Measurements from ENCODE around the gene SEC16B.
"Not testable (repeated sequence)": the region's sequence is repeated elsewhere in the genome, so short reads cannot be mapped to it uniquely, and the experiment has no call there.

SEC16B gene, protein sequence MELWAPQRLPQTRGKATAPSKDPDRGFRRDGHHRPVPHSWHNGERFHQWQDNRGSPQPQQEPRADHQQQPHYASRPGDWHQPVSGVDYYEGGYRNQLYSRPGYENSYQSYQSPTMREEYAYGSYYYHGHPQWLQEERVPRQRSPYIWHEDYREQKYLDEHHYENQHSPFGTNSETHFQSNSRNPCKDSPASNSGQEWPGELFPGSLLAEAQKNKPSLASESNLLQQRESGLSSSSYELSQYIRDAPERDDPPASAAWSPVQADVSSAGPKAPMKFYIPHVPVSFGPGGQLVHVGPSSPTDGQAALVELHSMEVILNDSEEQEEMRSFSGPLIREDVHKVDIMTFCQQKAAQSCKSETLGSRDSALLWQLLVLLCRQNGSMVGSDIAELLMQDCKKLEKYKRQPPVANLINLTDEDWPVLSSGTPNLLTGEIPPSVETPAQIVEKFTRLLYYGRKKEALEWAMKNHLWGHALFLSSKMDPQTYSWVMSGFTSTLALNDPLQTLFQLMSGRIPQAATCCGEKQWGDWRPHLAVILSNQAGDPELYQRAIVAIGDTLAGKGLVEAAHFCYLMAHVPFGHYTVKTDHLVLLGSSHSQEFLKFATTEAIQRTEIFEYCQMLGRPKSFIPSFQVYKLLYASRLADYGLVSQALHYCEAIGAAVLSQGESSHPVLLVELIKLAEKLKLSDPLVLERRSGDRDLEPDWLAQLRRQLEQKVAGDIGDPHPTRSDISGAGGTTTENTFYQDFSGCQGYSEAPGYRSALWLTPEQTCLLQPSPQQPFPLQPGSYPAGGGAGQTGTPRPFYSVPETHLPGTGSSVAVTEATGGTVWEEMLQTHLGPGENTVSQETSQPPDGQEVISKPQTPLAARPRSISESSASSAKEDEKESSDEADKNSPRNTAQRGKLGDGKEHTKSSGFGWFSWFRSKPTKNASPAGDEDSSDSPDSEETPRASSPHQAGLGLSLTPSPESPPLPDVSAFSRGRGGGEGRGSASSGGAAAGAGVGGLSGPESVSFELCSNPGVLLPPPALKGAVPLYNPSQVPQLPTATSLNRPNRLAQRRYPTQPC

DNA sequence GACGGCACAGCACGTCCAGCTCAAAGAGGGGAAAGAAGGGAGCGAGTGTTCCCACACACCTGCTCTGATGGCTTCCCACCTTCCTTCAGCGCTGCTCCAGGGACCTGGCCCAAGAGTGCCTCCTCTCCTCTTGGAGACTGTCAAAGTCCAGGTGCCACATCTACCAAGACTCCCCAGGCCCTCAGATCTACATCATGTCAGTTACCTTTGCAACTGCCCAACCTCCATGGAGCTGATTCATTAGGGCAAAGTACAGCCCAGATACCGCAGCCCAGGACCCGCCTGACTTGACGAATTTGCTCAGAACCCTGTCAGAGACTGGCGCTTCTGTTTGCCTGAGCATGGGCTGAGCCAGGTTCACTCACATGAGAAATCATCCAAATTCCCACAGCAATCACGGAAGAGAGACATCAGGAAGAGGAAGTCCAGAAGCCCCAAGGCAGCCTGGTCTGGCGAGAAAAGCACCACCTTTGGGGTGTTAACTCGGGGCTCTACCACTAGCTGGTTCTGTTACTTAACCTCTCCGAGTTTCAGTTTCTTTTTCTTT, at the start of gene SEC16B:
SEC16B (minus strand) TSS at position 234 of the 547 bp plus-strand sequence. CDS start 2,077 bp downstream, outside the sequence.
- no peak for DNase-seq (ENCODE audit: low spot score)

DNA sequence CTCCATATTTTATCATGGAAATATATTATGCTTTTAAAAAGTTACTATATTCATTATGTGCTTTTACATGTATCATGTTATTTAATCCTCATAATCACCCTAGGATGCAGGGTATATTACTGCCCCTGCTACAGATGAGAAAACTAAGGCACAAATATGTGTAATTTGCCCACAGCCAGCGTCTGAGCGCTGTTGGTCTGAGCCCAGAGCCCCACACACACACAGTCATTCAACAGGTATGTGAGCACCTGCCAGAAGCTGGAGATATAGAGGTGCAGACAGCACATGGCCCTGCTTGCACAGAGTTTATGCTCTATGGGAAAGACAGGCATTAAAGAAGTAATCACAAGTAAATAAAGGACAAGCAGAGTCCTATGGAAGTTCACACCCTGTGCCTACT, 49.8 kb upstream of the SEC16B start:
- DNase-seq (ENCODE audit: low spot score): no peak

DNA sequence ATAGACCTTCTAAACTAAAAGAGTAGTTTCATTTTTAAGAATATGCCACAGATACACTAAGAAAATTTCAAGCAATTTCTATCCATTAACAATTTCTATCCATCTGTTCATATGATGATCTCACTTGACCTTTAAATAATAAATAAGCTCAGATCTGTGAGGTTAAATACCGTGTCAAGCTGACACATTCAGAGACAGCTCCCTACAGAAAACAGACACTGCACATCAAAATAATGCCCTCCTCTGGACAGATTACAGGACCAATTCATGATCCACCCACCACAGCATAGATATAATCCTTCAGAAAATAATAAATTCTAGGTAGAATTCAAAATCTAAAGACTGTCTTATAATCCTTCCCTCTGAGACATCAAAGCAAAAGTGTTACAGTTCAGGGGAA, 49.4 kb upstream of the SEC16B start:
- DNase-seq (ENCODE audit: low spot score): no peak

DNA sequence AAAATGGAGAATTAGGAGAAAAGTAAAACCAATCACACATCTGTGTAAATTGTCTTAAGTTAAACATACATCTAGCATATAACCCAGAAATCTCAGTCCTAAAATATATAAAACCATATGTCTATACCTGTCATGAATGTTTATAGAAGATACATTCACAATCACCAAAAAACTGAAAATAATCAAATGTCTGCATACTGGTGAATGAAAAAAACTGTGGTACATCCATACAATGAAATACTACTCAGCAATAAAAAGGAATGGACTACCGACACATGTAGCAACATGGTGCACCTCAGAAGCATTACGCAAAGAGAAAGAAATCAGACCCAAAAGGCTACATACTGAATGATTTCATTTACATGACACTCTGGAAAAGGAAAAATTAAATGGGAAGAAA, 47.7 kb upstream of the SEC16B start:
- DNase-seq (ENCODE audit: low spot score): no peak

DNA sequence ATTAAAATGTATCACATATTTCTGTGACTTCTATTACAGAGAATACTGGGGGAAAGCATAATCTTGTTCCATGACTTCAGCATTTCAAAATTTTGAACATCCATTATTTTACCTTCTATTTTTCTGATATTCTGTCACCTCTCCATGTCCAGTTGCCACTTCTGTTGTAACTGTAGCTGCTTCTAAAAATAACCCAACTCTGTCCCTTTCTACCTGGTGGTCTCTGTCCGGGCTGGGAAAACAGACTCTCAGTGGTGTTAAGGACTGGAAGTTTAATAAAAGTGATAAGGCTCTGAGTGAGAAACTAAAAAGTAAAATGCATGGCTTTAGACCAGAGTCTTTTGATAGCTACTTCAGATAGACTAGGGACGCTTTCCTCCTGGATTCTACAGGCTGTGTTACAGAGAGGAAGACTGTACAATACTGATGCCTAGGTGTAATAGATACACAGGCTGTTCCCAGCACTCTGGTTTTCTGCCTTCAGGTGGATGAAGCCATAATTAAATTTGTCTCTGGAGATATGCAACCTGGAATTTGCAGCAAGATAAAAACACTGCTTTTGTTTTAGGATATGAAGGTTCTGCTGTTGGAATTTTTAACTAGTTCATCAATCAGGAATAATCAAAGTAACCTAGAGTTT, 42.1 kb upstream of the SEC16B start:
- DNase-seq (ENCODE audit: low spot score): no peak

DNA sequence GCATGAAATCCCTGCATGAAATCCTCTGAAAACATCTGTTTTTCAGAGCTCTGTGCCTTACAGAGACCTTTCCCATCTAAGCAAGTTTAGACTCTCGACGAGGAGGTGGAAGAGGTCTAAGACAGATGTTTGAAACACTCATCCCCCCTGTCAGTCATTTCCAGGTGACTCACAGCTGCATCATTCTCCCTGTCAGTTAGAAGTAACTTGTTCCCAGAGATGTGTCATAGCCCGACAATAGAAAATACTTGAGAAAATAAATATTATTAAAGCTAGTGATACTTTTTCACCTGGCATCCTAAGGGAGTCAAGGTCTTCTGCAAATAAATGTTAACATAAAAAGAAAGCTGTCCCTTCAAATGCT, 41.6 kb upstream of the SEC16B start:
- no peak for DNase-seq (ENCODE audit: low spot score)

DNA sequence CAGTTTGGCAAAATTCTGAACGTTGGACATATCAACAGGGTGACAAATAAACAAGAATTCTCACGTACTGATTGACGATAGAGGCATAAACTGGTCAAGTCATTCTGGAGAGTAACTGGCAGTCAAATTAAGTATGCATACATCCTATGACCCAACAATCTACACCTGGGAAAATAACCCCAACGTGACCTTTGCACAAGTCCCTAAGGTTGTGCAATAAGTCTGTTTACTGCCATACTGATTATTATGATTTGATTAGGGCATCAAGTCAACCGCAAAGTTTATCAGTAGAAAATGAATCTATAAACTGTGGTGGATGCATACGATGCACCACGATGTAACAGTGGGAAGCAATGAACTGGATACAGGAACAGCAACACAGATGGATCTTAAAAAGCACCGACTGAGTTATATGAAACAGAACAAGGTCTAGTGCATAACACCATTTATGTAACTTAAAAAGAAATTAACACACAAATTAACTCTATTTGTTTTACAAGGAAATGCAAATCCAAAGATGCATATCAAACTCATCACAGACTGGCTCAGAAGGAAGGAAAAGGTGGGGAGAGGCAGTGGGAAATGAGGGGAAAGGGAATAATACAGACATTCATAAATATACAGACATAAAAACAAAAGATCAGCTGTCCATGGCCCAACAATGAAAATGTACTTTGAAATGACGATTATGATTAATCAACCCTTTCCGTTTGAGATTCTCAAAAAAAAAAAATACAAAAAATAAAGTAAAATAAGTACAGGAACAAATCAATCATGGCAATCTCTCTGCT, 41.0 kb upstream of the SEC16B start:
- DNase-seq (ENCODE audit: low spot score): no peak

DNA sequence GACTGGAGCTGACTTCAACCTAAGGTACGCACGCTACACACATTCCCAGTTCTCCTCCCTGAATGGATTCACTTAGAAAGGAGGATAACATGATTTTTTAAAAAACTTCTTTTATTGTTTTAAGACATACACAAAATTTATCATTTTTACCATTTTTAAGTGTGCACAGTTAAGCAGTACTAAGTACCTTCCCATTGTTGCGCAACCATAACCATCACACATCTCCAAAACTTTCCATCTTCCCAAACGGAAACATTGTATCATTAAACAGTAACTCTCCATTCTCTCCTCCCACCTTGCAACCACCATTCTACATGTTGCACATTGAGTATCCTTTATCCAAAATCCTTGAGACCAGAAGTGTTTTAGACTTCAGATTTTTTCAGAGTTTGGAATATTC, 36.2 kb upstream of the SEC16B start:
- no peak for DNase-seq (ENCODE audit: low spot score)

DNA sequence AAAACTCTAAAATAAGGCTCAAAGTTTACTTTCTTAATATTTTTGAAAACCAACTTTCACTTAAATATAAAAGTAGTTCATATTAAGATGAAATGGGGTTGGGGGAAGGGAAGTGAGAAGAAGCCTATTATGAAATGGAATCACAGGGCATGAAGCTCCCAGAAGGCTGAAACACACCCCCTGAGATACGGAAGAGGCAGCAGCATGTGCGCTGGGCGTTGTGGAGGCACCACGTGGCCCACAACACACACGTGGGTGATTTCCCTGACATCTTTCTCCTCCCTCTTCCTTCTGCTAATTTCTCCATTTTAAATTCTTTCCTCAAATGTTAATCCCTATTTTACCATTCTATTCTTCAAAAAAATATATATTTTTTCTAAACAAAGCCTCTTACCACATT, 35.6 kb upstream of the SEC16B start:
- DNase-seq (ENCODE audit: low spot score): no peak

DNA sequence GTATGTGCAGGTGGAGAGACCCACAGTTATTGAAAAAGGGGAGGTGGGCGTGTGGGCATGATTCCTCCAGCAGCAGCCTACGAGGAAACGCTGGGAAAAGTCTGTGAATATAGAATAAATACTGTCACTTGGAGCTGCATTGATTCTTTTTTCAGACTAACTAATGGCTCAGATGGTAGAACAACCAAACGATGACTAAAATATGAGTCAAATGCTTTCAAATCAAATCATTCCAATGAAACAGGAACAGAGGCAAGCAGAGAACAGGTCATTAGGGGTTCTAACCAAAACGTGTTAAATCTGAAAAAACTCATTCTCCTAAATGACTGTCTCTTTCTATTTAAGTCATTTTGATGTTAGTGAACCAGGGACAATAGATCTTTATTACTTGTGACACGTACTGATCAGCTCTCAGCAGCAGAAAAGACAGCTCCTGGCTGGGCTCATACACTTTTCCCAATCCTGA, 35.1 kb upstream of the SEC16B start:
- DNase-seq (ENCODE audit: low spot score): no peak

DNA sequence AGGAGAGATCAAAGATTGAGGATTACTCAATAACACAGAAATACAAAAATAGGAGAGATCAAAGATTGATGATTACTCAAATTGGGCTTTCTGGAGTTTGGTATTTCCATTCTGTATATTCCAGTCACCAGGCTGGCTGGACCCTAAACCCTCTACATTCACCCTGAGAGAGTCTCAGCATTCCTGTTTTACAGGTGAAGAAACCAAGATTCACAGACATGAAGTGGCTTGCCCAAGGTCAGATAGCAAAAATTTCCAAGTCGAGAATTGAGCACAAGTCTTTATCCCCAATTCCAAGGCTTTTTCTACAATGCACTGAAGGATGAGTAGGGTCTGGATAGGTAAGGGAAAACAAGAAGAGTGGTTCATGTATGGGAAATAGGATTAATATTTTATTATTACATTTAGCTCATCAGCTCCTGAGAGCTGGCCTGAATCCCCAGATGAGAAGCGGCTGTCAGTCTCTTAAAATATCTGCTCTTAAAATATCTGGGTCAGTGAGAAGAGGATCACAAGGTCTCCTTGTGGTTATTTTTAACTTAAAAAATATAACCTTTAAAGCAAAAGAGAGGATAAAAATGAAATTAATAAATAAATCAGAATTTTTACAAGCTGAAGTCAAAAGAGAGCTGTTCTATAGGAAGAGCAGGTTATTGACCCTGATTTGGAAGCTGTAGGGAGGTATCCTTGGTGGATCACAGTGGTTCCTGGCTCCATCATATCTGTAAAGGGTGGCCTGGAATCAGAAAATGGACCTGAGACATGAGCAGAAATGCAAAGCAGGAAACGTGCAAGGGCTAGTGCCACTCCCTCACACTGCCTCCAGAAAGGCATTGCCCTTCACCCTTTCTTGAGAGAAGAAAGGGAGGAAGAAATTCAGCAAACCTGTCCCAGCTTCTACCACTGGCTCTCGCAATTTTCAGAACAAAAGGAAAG, 29.1 kb upstream of the SEC16B start:
- DNase-seq (ENCODE audit: low spot score): no peak

DNA sequence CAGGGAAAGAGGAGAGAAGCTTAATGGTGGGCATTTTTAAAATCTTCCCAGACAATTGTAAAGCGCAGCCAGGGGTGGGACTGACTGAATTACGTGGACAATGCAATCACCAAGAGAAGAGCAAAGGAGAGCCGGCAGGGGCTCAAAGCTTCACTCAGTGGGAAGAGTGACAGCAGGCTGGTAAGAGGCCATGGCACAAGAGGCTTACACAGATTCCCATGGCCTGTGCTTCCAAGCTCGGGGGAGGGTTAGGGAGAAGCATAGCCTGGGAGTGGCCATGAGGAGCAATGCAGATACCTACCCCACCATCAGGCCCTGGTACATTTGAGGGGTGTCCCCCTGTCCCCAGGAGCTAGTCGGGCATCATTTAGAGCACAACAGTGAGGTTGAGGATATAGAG, 27.1 kb upstream of the SEC16B start:
- no peak for DNase-seq (ENCODE audit: low spot score)

DNA sequence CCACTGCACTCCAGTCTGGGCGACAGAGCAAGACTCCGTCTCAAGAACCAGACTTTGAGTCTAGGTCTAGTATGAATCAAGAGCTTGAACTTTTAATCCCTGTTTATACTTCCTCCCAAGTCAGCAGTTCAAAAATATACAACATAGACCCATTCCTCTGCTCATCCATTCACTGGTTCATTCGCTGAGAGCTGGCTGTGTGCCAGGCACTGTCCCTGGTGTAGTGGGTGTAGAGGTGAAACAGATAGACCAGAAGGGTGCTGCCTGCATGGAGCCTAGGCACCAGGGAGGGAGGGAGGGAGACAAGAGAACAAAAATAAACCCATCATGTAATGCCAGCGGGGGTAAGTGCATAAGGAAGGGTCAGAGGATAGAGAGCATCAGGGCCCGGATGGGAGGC, 25.5 kb upstream of the SEC16B start:
- DNase-seq (ENCODE audit: low spot score): no peak

DNA sequence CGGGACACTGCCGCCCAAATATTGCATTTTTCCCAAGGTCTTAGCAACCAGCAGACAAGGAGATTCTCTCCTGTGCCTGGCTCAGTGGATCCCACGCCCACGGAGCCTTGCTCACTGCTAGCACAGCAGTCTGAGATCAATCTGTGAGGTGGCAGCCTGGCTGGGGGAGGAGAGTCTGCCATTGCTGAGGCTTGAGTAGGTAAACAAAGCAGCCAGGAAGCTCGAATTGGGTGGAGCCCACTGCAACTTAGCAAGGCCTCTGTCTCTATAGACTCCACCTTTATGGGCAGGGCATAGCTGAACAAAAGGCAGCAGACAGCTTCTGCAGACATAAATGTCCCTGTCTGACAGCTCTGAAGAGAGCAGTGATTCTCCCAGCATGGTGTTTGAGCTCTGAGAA, 16.4 kb upstream of the SEC16B start:
- DNase-seq (ENCODE audit: low spot score): not testable (repeated sequence)

DNA sequence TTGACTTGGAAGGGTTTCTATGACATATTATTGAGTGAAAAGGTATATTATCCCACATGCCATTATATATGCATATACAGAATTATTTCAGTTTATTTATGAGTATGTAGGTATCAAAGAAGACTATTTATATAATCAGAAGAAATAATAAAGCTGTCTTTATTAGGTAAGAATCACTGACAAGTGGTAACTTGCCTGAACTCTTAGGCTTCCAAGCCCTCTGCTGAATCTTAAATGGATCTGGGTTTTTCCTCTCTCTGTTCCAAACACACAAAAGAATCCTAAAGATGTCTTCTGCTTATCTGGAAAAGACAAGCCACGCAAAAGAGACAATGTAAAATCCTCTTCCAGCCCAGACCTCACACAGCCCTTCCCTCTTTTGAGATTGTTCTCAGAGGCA, 14.9 kb upstream of the SEC16B start:
- no peak for DNase-seq (ENCODE audit: low spot score)

DNA sequence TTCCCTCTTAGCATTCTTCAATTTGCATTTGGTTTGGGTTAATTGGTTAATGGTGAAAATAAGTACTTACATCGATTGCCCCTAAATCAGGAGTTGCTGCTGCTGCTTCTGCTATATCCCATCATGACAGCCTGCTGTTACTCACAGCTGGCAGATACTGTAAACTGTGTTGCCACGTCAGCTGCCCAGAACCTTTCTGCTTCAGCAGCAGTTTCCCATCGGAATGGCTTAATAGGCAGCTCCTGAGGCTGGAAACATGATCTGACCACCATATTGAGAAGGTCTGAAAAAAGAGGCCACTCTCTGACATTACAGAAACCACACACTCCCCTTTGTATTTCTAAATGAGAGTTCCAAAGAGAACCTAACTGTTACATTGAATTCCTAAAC, 14.3 kb upstream of the SEC16B start:
- DNase-seq (ENCODE audit: low spot score): no peak

DNA sequence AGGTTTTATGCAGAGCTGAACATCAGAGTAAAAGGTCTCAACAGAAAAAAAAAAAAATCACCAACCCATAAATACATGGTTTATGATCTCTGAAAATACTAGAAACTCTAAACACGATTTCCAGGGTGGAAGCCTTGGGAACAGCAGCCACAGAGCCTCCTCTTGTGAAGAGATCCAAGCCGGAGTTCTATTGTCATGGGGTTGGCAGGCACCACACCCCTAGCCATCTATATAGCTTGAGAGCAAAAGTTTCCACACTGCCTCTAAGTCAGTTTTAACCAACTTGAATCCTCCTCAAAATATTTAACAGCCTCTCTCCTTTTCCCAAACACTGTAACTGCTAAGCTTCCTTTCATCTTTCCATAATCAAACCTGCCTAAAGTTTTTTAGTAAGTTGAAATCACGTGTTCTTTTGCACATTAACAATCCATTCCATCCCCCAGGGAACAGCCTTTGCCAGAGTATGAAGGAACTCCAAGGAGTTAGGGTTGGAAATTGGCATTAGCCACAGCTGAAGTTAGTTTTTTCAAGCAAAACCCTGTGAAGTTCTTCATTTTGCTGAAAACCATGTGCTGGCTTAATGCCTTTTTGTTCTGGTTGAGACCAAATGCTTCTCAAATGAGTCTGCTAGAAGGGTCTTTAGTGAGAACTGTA, 13.8 kb upstream of the SEC16B start:
- DNase-seq (ENCODE audit: low spot score): no peak

DNA sequence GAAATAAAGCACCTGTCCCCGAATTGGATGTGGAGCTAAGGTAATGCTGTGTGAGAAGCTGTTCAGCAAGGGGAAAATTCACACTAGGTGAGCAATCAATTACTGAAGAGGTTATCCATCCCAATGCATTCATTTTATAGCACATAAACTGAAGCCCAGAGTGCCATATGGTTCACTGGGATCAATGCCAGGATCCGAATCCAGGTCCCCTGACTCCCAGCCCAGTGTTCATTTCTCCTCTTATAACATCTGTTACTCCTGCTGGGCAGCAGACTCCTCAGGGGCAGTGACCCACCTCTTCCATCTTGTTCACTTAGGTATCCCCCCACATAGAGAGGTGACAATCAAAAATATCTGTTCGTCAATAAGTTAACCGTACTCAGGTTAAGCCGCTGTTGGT, 13.2 kb upstream of the SEC16B start:
- DNase-seq (ENCODE audit: low spot score): no peak

DNA sequence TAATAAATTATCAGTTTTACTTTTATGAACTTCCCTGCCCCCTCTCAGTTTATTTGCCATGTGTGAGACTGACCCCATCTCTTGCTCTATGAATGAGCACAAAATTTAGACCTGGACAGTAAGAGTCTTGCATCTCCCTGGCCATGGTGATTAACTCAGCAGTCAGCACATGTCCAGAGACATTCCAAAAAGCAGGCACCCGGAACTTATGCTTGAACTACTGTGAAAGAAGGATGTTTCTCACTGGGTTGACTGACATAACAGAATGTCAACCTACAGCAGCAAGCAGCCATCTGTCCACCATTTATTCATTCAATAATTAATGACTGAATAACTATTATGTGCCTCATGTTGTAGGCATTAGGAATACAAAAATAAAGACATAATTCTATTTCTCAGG, 11.3 kb upstream of the SEC16B start:
- no peak for DNase-seq (ENCODE audit: low spot score)

DNA sequence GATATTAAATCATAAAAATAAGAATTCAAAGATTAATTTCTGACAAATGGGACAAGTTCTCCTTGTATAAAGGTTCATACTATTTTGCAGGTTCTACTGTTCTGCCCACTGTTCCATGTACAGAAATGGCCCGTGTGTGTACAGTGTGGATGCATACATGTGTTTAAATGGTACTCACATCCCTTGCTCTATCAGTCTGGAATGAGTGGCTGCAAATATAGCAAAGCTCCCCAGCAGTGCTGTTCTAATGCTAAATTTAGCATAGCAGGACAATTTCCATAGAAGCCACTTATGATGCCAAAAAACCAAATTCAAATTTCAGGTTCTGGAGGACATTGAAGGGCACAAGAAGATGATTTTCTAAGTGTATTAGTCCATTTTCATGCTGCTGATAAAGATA, 9.4 kb upstream of the SEC16B start:
- DNase-seq (ENCODE audit: low spot score): no peak

Data from NAMALWA (cell line).